ENCODE results near the gene TRAM2. TPM values are rescaled to one million over a fixed set of nuclear protein-coding genes. Genes with fewer than 3 reads are reported as not detected.

Gene TRAM2
- total and polyA plus RNA-seq, 8 donors: 22.1 to 38.4 (median 27.4) TPM

GRCh38 chr6:52580905-52581304 lies 4.0 kb upstream of the TRAM2 start:
- Histone ChIP-seq H3K27me3 (no peaks in the 10 kb centered on the region), H3K36me3 (peaks cover 0 to 5% of the 10 kb centered on the region in 2 donors), H3K27ac (no peak overlapping the region), H3K4me3 (no peak overlapping the region), H3K9me3 (no peaks in the 10 kb centered on the region), H3K4me1 (peaks cover 0 to 16% of the 10 kb centered on the region in 2 donors)
- intact Hi-C loops (cut with DNase I): no loop called here
- DNase-seq (no peak), ATAC-seq (no peak)
- no peak for TF ChIP-seq CTCF (IDR thresholded peaks at IDR 0.05)

GRCh38 chr6:52579006-52579660 lies 2.3 kb upstream of the TRAM2 start:
- intact Hi-C loops (cut with DNase I): loop anchor here in 1 of 2 donors (5.0 kb wide), 1 partner anchor 77 kb away; no protein-coding TSS in a partner anchor
- no peaks in the 10 kb centered on the region for H3K27me3 ChIP-seq
- H3K36me3 ChIP-seq: peaks cover 0 to 5% of the 10 kb centered on the region in 2 donors
- H3K27ac ChIP-seq: no peak overlapping the region
- H3K4me1 ChIP-seq: peaks cover 11 to 33% of the 10 kb centered on the region in 2 donors
- TF ChIP-seq CTCF (IDR thresholded peaks at IDR 0.05): no peak
- DNase-seq: no peak
- no peak for ATAC-seq
- H3K4me3 ChIP-seq: no peak overlapping the region
- no peaks in the 10 kb centered on the region for H3K9me3 ChIP-seq

- H3K36me3 ChIP-seq: peaks cover 0 to 5% of the 10 kb centered on the region in 2 donors
- TF ChIP-seq CTCF (IDR thresholded peaks at IDR 0.05): no peak
- intact Hi-C loops (cut with DNase I): loop anchor here in 1 of 2 donors (5.0 kb wide), 1 partner anchor 76 kb away; no protein-coding TSS in a partner anchor
- H3K9me3 ChIP-seq: no peaks in the 10 kb centered on the region
- DNase-seq (no peak), ATAC-seq (no peak)
- peak overlapping the region; percentile 50 to 77 for H3K4me3 ChIP-seq
- peaks cover 20 to 45% of the 10 kb centered on the region in 2 donors for H3K4me1 ChIP-seq
- H3K27me3 ChIP-seq: no peaks in the 10 kb centered on the region
- H3K27ac ChIP-seq: peak overlapping the region; percentile 95 to 99
Measured at GRCh38 chr6:52577778-52578463, 1.1 kb upstream of the TRAM2 start.

- DNase-seq (peak in 3 of 4 donors; percentile 60 to 87 (median 72)), ATAC-seq (peak; percentile 60)
- peaks cover 28 to 48% of the 10 kb centered on the region in 2 donors for H3K4me1 ChIP-seq
- peak; percentile 30 to 58 for TF ChIP-seq CTCF (IDR thresholded peaks at IDR 0.05)
- H3K27ac ChIP-seq: peak overlapping the region; percentile 87 to 99
- peak overlapping the region; percentile 77 to 89 for H3K4me3 ChIP-seq
- intact Hi-C loops (cut with DNase I): loop anchor here in 1 of 2 donors (5.0 kb wide), 1 partner anchor 74 kb away; no protein-coding TSS in a partner anchor
- no peaks in the 10 kb centered on the region for H3K36me3 ChIP-seq
- no peaks in the 10 kb centered on the region for H3K27me3 ChIP-seq
- no peaks in the 10 kb centered on the region for H3K9me3 ChIP-seq
Measured at GRCh38 chr6:52576392-52577021, 353 bp downstream of the TRAM2 start.

- Histone ChIP-seq H3K27ac (peak overlapping the region; percentile 87 to 99), H3K36me3 (no peaks in the 10 kb centered on the region), H3K4me3 (peak overlapping the region; percentile 77 to 89), H3K27me3 (no peaks in the 10 kb centered on the region), H3K9me3 (no peaks in the 10 kb centered on the region), H3K4me1 (peaks cover 29 to 51% of the 10 kb centered on the region in 2 donors)
- DNase-seq (no peak), ATAC-seq (no peak)
- TF ChIP-seq CTCF (IDR thresholded peaks at IDR 0.05): no peak
- intact Hi-C loops (cut with DNase I): loop anchor here in 1 of 2 donors (5.0 kb wide), 1 partner anchor 74 kb away; no protein-coding TSS in a partner anchor
Measured at GRCh38 chr6:52576054-52576391, 837 bp downstream of the TRAM2 start.

Data from left lung (tissue), 10 donors.